Hematopoietic multipotent progenitor cell treated with erythropoietin and hydrocortisone succinate and interleukin-3 and kit ligand, for 4 days (in vitro differentiated cells): Measurements from ENCODE around the gene D2HGDH.
"Not testable (repeated sequence)": the region's sequence is repeated elsewhere in the genome, so short reads cannot be mapped to it uniquely, and the experiment has no call there.

Experiments used
- DNase-seq: peaks from one replicate; pipeline ENCODE4 v3.0.0-alpha.2; 2015

D2HGDH gene

GRCh38 chr2:241810307-241811200, 76.1 kb downstream of the D2HGDH start:
- no peak for DNase-seq

- DNase-seq, result no peak
Observed at GRCh38 chr2:241811201-241811951, 76.9 kb downstream of the D2HGDH start.

GRCh38 chr2:241811952-241812729, 77.7 kb downstream of the D2HGDH start:
- no peak for DNase-seq

- no peak for DNase-seq
Observed at GRCh38 chr2:241812730-241813643, 78.6 kb downstream of the D2HGDH start.

GRCh38 chr2:241813644-241814392, 79.4 kb downstream of the D2HGDH start:
- DNase-seq, result no peak

- DNase-seq, result no peak
Observed at GRCh38 chr2:241814393-241814642, 79.9 kb downstream of the D2HGDH start.

- no peak for DNase-seq
Observed at GRCh38 chr2:241814643-241815476, 80.4 kb downstream of the D2HGDH start.

GRCh38 chr2:241815477-241816430, 81.3 kb downstream of the D2HGDH start:
- DNase-seq, result no peak

- DNase-seq, result no peak
Observed at GRCh38 chr2:241816431-241817121, 82.1 kb downstream of the D2HGDH start.

GRCh38 chr2:241817126-241817820, 82.8 kb downstream of the D2HGDH start:
- DNase-seq, result no peak

- not testable (repeated sequence) for DNase-seq
Observed at GRCh38 chr2:241817821-241818215, 83.4 kb downstream of the D2HGDH start.
